OCI-M2 (cell line): ENCODE measurements around the gene MAP3K10.

ENCODE experiments used
- DNase-seq: peaks from one replicate; lab custom pipeline; 2025; ENCODE audit not compliant: unreplicated experiment; lab: John Stamatoyannopoulos, UW

The MAP3K10 gene

GRCh38 chr19:40247735-40248262, 56.6 kb downstream of the MAP3K10 start:
- DNase-seq, result no peak

- DNase-seq, result no peak
These were observed 58.0 kb downstream of the MAP3K10 start for GRCh38 chr19:40249201-40249600.

- no peak for DNase-seq
These were observed 58.6 kb downstream of the MAP3K10 start for GRCh38 chr19:40249781-40250180.

GRCh38 chr19:40251244-40251643, 60.0 kb downstream of the MAP3K10 start:
- no peak for DNase-seq

GRCh38 chr19:40251991-40252390, 60.8 kb downstream of the MAP3K10 start:
- no peak for DNase-seq

- no peak for DNase-seq
These were observed 61.2 kb downstream of the MAP3K10 start for GRCh38 chr19:40252395-40252794.

GRCh38 chr19:40253611-40254092, 62.4 kb downstream of the MAP3K10 start:
- no peak for DNase-seq

- no peak for DNase-seq
These were observed 63.6 kb downstream of the MAP3K10 start for GRCh38 chr19:40254714-40255418.

- DNase-seq, result no peak
These were observed 64.5 kb downstream of the MAP3K10 start for GRCh38 chr19:40255619-40256166.

GRCh38 chr19:40256512-40256911, 65.3 kb downstream of the MAP3K10 start:
- no peak for DNase-seq

GRCh38 chr19:40257096-40257517, 65.9 kb downstream of the MAP3K10 start:
- no peak for DNase-seq

GRCh38 chr19:40261631-40262030, 70.4 kb downstream of the MAP3K10 start:
- DNase-seq, result no peak

- no peak for DNase-seq
These were observed 71.2 kb downstream of the MAP3K10 start for GRCh38 chr19:40262422-40262821.

GRCh38 chr19:40263440-40264313, 72.5 kb downstream of the MAP3K10 start:
- DNase-seq, result no peak

- DNase-seq, result no peak
These were observed 73.3 kb downstream of the MAP3K10 start for GRCh38 chr19:40264314-40265054.
